ENCODE results near the gene SNX21.

Gene SNX21

GRCh38 chr20:45861221-45862075 lies 27.8 kb downstream of the SNX21 start:
- no peak overlapping the region for H3K9ac ChIP-seq (ENCODE audit: insufficient read length, low read depth)
- H3K9me3 ChIP-seq (ENCODE audit: insufficient read depth, low read length) = no peaks in the 10 kb centered on the region
- TF ChIP-seq SUZ12 (IDR thresholded peaks at IDR 0.05; ENCODE audit: extremely low read depth, insufficient read depth, insufficient read length) (no peak), YY1 (IDR thresholded peaks at IDR 0.05; ENCODE audit: insufficient read depth, insufficient read length) (no peak), ZNF274 (IDR thresholded peaks at IDR 0.05; ENCODE audit: low read depth, low read length) (no peak)
- H3K4me1 ChIP-seq (ENCODE audit: insufficient read depth, insufficient read length) = peaks cover 3% of the 10 kb centered on the region
- no peaks in the 10 kb centered on the region for H3K36me3 ChIP-seq (ENCODE audit: insufficient read depth, insufficient read length, low read length)
- no peak overlapping the region for H3K4me3 ChIP-seq (ENCODE audit: insufficient read length, low read depth)
- no peak for DNase-seq (ENCODE audit: low read depth, low spot score)
- no peaks in the 10 kb centered on the region for H3K27me3 ChIP-seq (ENCODE audit: insufficient read depth, insufficient read length)

DNA sequence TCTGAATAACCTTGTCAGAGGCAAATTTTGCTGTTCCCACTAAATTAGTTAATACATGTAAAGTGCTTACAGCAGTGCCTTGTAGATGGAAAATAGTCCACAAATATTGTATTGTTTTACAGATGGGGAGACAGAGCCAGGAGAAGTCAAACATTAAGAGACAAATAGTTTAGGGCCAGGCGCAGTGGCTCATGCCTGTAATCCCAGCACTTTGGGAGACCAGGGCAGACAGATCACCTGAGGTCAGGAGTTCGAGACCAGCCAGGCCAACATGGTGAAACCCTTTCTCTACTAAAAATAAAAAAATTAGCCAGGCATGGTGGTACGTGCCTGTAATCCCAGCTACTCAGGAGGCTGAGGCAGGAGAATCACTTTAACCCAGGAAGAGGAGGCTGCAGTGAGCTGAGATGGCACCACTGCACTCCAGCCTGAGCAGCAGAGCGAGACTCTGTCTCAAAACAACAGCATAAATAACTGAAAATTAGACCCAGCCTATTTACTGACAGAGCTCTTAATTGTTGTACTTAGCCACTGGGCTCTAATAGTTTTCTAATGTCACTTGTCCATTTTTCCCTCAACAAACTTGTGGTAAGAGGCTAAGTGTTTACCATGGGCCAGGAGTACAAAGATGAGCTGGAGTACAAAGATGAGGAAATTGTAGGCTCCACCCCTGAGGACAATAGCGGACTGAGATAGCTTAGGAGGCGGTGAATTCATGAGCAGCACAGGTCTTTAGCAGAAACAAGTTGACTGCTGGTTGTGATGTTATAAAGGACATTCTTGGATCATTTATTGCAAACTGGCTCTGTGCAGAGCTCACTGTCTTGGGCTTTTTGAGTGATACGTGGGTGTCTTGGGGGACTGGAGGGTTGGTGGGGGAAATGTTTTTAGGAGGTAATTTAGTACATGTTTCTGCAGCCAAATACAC lies 30.2 kb downstream of the SNX21 start:
- TF ChIP-seq ZNF274 (IDR thresholded peaks at IDR 0.05; ENCODE audit: low read depth, low read length) = no peak
- no peak for TF ChIP-seq SUZ12 (IDR thresholded peaks at IDR 0.05; ENCODE audit: extremely low read depth, insufficient read depth, insufficient read length)
- TF ChIP-seq YY1 (IDR thresholded peaks at IDR 0.05; ENCODE audit: insufficient read depth, insufficient read length) = no peak
- Histone ChIP-seq H3K9ac (ENCODE audit: insufficient read length, low read depth) (no peak overlapping the region), H3K4me3 (ENCODE audit: insufficient read length, low read depth) (no peak overlapping the region), H3K27me3 (ENCODE audit: insufficient read depth, insufficient read length) (no peaks in the 10 kb centered on the region), H3K4me1 (ENCODE audit: insufficient read depth, insufficient read length) (no peaks in the 10 kb centered on the region), H3K36me3 (ENCODE audit: insufficient read depth, insufficient read length, low read length) (no peaks in the 10 kb centered on the region), H3K9me3 (ENCODE audit: insufficient read depth, low read length) (no peaks in the 10 kb centered on the region)
- DNase-seq (ENCODE audit: low read depth, low spot score) = no peak

DNA sequence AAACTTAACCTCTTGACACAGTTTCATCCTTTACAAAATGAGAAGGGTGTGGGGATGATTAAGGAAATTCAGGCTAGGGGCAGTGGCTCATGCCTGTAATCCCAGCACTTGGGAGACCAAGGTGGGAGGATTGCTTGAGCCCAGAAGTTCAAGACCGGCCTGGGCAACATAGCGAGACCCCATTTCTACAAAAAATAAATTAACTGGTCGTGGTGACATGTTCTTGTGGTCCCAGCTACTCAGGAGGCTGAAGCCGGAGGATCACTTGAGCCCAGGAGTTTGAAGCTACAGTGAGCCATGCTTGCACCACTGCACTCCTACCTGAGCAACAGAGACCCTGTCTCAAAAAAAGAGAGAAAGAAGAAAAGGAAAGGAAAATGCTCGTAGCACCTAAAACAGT lies 32.9 kb downstream of the SNX21 start:
- no peaks in the 10 kb centered on the region for H3K4me1 ChIP-seq (ENCODE audit: insufficient read depth, insufficient read length)

DNA sequence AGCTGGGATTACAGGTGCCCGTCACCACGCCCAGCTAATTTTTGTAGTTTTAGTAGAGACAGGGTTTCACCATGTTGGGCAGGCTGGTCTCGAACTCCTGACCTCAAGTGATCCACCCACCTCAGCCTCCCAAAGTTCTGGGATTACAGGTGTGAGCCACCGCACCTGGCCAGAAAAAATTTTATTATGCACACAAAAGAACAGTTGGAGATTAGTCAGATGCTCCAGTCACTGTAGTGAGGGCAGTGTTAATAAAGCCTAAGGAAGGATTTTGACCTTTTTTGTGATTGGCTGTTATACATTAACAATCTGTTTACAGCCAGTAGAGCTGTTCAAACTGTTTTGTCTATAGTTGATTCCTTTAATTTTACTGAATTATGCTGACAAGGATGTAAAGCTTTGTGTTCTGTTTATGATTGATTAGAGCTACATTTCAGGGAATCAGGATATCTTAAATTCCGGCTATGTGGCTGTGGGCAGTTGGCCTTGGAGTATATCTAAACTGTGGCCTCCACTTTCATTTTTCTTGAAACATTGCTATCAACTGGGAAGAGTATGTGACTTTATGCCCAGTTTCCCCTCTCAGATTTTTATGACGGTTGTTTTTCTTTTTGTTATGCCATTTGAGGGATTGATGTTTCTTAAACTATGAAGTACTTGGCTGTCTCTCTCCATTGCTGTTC lies 33.7 kb downstream of the SNX21 start:
- no peak overlapping the region for H3K4me3 ChIP-seq (ENCODE audit: insufficient read length, low read depth)
- no peak for TF ChIP-seq SUZ12 (IDR thresholded peaks at IDR 0.05; ENCODE audit: extremely low read depth, insufficient read depth, insufficient read length)
- TF ChIP-seq YY1 (IDR thresholded peaks at IDR 0.05; ENCODE audit: insufficient read depth, insufficient read length) = no peak
- TF ChIP-seq ZNF274 (IDR thresholded peaks at IDR 0.05; ENCODE audit: low read depth, low read length) = no peak
- H3K9ac ChIP-seq (ENCODE audit: insufficient read length, low read depth) = no peak overlapping the region
- no peaks in the 10 kb centered on the region for H3K9me3 ChIP-seq (ENCODE audit: insufficient read depth, low read length)
- H3K36me3 ChIP-seq (ENCODE audit: insufficient read depth, insufficient read length, low read length) = no peaks in the 10 kb centered on the region
- no peaks in the 10 kb centered on the region for H3K27me3 ChIP-seq (ENCODE audit: insufficient read depth, insufficient read length)
- no peak for DNase-seq (ENCODE audit: low read depth, low spot score)
- H3K4me1 ChIP-seq (ENCODE audit: insufficient read depth, insufficient read length) = no peaks in the 10 kb centered on the region

More for the DNA sequence above, 32.9 kb downstream of the SNX21 start:
- H3K4me3 ChIP-seq (ENCODE audit: insufficient read length, low read depth) = no peak overlapping the region
- no peaks in the 10 kb centered on the region for H3K36me3 ChIP-seq (ENCODE audit: insufficient read depth, insufficient read length, low read length)
- TF ChIP-seq ZNF274 (IDR thresholded peaks at IDR 0.05; ENCODE audit: low read depth, low read length) (no peak), SUZ12 (IDR thresholded peaks at IDR 0.05; ENCODE audit: extremely low read depth, insufficient read depth, insufficient read length) (no peak), YY1 (IDR thresholded peaks at IDR 0.05; ENCODE audit: insufficient read depth, insufficient read length) (no peak)
- no peak for DNase-seq (ENCODE audit: low read depth, low spot score)
- no peaks in the 10 kb centered on the region for H3K27me3 ChIP-seq (ENCODE audit: insufficient read depth, insufficient read length)
- H3K9me3 ChIP-seq (ENCODE audit: insufficient read depth, low read length) = no peaks in the 10 kb centered on the region
- H3K9ac ChIP-seq (ENCODE audit: insufficient read length, low read depth) = no peak overlapping the region

DNA sequence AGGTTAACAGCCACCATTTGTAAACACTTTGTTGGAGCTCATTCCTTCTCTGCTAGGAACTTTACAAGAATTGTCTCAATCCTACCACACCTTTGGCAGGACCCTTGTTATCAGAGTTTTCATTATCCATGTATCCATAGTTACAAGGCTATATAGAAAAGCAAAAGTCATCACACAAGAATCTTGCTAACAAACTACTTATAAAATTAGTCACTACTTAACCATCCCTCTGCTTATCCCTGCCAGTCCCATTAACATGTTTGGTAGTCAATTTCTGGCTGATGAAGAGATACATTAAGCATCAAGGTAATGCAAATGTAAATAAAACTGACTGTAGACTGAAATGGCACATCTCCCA lies 34.2 kb downstream of the SNX21 start:
- Histone ChIP-seq H3K4me3 (ENCODE audit: insufficient read length, low read depth) (no peak overlapping the region), H3K27me3 (ENCODE audit: insufficient read depth, insufficient read length) (no peaks in the 10 kb centered on the region), H3K9me3 (ENCODE audit: insufficient read depth, low read length) (no peaks in the 10 kb centered on the region), H3K9ac (ENCODE audit: insufficient read length, low read depth) (no peak overlapping the region), H3K4me1 (ENCODE audit: insufficient read depth, insufficient read length) (no peaks in the 10 kb centered on the region), H3K36me3 (ENCODE audit: insufficient read depth, insufficient read length, low read length) (no peaks in the 10 kb centered on the region)
- DNase-seq (ENCODE audit: low read depth, low spot score) = no peak
- TF ChIP-seq ZNF274 (IDR thresholded peaks at IDR 0.05; ENCODE audit: low read depth, low read length) = no peak
- TF ChIP-seq SUZ12 (IDR thresholded peaks at IDR 0.05; ENCODE audit: extremely low read depth, insufficient read depth, insufficient read length) = no peak
- no peak for TF ChIP-seq YY1 (IDR thresholded peaks at IDR 0.05; ENCODE audit: insufficient read depth, insufficient read length)

DNA sequence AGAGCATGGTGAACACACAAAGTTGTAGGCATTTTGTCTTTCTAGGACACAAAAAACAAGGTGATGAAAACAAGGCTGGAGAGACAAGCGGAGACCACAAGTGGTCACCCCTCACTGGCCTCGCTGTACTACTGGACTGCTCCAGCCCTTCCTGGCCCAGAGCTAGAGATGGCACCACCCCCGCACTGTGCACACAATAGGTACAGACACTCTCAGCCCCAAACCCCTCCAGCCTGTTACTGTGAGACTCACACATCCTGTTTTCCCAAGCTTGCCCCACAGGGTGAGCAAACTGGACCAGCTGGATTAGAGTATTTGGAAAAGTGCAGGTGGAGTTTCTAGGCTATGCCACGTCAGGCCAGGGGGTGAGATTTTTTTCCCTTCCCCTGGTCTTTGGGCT lies 39.0 kb downstream of the SNX21 start:
- H3K36me3 ChIP-seq (ENCODE audit: insufficient read depth, insufficient read length, low read length) = peaks cover 11% of the 10 kb centered on the region
- H3K4me1 ChIP-seq (ENCODE audit: insufficient read depth, insufficient read length) = no peaks in the 10 kb centered on the region
- DNase-seq (ENCODE audit: low read depth, low spot score) = no peak
- no peak for TF ChIP-seq YY1 (IDR thresholded peaks at IDR 0.05; ENCODE audit: insufficient read depth, insufficient read length)
- TF ChIP-seq ZNF274 (IDR thresholded peaks at IDR 0.05; ENCODE audit: low read depth, low read length) = no peak
- TF ChIP-seq SUZ12 (IDR thresholded peaks at IDR 0.05; ENCODE audit: extremely low read depth, insufficient read depth, insufficient read length) = no peak
- H3K9ac ChIP-seq (ENCODE audit: insufficient read length, low read depth) = no peak overlapping the region
- H3K9me3 ChIP-seq (ENCODE audit: insufficient read depth, low read length) = no peaks in the 10 kb centered on the region
- H3K4me3 ChIP-seq (ENCODE audit: insufficient read length, low read depth) = no peak overlapping the region
- no peaks in the 10 kb centered on the region for H3K27me3 ChIP-seq (ENCODE audit: insufficient read depth, insufficient read length)

Data from NT2/D1 (cell line).